HUES48 (cell line): ENCODE data around the gene AHR.

Experiments
- H3K27ac ChIP-seq: one replicate; pipeline ENCODE4 v1.7.0; 2013; ENCODE audit warnings: low read depth, low read length, inconsistent platforms
- H3K27me3 ChIP-seq: 2 replicates; pipeline ENCODE4 v1.6.1; 2013; ENCODE audit warnings: mild to moderate bottlenecking, low read length; ENCODE audit not compliant: control insufficient read depth, insufficient read depth
- H3K36me3 ChIP-seq: 2 replicates; pipeline ENCODE4 v1.6.1; 2013; ENCODE audit warnings: low read length; ENCODE audit not compliant: control insufficient read depth, insufficient read depth
- H3K4me1 ChIP-seq: 2 replicates; pipeline ENCODE4 v1.6.1; 2013; ENCODE audit warnings: mild to moderate bottlenecking, low read length; ENCODE audit not compliant: control insufficient read depth, insufficient read depth
- H3K4me3 ChIP-seq: 2 replicates; pipeline ENCODE4 v1.5.1; 2013; ENCODE audit warnings: mild to moderate bottlenecking, low read depth, low read length
- H3K9ac ChIP-seq: 2 replicates; pipeline ENCODE4 v1.6.1; 2013; ENCODE audit warnings: mild to moderate bottlenecking, low read depth, low read length, moderate library complexity
- H3K9me3 ChIP-seq: 2 replicates; pipeline ENCODE4 v1.6.1; 2013; ENCODE audit warnings: low read length; ENCODE audit not compliant: control insufficient read depth, insufficient read depth

AHR gene

DNA sequence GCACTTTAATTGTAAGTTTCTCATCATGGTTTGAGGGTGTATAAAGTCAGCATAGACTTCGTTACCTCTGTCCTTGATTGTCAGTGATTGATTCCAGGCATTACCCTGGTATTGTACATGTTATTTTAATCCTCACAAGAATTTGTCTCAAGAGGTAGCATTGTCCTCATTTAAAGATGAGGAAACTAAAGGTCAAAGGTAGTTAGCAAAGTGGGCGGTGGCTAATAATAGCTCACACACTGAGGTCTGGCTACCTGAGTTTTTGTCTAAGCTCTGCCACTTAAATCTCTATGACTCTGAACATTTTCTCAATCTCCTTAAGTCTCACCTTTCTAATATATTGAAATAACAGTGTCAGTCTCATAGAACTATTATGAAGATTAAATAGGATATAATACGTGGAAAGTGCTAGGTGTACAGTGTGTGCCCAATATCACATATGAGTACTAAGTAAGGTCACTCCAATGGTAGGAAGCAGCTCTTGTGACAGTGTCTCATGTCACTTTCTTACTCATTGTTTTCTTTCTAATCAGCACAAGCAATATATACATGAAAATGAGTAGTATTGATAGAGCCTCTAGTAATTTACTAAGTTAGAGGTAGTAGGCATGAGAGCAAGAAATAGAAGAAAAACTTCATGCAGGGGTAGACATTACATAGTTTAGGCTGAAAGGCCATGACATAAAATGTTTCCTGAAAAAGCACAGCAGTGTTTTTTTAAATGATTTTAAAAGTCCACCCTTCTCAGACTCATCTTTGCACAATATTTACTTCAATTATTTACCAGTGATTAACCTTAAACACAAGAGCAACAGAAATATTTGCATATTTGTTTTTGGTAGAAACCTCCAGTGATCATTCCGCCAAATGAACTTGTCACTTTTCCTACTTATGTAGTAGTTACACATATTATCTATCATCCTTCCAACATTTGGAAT, 21.0 kb downstream of the AHR start:
- Histone ChIP-seq H3K27me3 (no peaks in the 10 kb centered on the region), H3K4me1 (peaks cover 16% of the 10 kb centered on the region), H3K4me3 (no peak overlapping the region), H3K9me3 (no peaks in the 10 kb centered on the region), H3K36me3 (peaks cover 5% of the 10 kb centered on the region), H3K9ac (no peak overlapping the region), H3K27ac (no peak overlapping the region)

DNA sequence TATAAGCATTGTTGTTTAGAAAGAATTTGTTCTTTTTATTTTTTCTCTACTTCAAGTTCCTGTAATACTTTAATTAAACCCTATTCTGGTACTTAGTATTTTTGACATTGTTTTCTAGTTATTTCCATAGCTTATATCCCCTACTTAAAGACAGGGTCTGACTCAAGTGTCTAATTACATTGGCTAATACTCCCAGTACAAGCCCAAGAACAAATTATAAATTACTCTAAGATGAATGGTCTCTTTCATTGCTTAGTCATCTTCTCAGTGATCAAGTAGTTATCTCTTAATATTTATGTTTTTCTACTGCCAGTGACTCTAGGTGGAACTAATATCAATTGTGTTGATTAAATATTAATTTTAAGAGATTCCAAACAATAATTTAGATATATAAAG, 21.6 kb downstream of the AHR start:
- Histone ChIP-seq H3K27me3 (no peaks in the 10 kb centered on the region), H3K9ac (no peak overlapping the region), H3K4me3 (no peak overlapping the region), H3K4me1 (peaks cover 10% of the 10 kb centered on the region; the same call in 1 of the 2 replicates), H3K27ac (no peak overlapping the region), H3K9me3 (no peaks in the 10 kb centered on the region), H3K36me3 (peaks cover 5% of the 10 kb centered on the region)

DNA sequence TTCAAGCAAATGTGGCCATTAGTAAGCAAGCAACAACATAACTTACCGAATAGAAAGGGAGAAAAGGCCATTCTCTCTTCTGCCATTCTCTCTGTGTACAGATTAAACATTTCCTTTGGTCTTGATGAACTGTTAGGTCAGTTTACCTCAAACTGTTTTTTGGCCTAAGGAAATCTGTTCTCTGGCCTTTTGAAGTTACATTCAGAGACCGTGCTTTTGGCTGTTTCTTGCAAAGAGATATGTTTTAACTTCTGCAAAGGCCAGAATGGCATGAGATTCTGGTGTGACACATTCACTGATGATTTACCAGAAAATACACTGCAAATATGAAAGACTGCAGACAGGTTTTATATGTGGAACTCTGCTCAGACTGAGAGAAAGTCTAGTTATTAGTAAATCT, 22.2 kb downstream of the AHR start:
- Histone ChIP-seq H3K36me3 (peaks cover 9% of the 10 kb centered on the region), H3K9ac (no peak overlapping the region), H3K27me3 (no peaks in the 10 kb centered on the region), H3K4me1 (0 out of 2 replicates have a peak, but pooled peaks cover 6% of the 10 kb centered on the region), H3K27ac (no peak overlapping the region), H3K4me3 (no peak overlapping the region), H3K9me3 (no peaks in the 10 kb centered on the region)

DNA sequence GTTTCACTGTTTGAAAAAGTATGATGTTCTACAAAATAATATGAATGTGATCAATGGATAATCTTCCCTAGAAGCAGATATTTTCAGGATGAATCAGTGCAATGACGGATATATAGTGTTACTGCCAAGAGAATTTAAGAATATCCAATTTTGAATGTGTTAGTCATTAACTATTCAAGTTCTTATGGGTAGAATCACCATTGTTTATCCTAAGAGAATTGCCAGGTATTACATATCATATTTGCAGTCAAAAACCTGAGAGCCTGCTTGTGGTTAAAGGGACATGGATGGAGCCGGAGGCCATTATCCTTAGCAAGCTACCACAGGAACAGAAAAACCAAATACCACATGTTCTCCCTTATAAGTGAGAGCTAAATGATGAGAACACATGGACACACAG, 26.9 kb downstream of the AHR start:
- H3K36me3 ChIP-seq = peaks cover 16% of the 10 kb centered on the region
- H3K9me3 ChIP-seq = no peaks in the 10 kb centered on the region
- no peak overlapping the region for H3K4me3 ChIP-seq
- no peak overlapping the region for H3K27ac ChIP-seq
- H3K4me1 ChIP-seq = no peaks in the 10 kb centered on the region
- H3K9ac ChIP-seq = no peak overlapping the region
- no peaks in the 10 kb centered on the region for H3K27me3 ChIP-seq

DNA sequence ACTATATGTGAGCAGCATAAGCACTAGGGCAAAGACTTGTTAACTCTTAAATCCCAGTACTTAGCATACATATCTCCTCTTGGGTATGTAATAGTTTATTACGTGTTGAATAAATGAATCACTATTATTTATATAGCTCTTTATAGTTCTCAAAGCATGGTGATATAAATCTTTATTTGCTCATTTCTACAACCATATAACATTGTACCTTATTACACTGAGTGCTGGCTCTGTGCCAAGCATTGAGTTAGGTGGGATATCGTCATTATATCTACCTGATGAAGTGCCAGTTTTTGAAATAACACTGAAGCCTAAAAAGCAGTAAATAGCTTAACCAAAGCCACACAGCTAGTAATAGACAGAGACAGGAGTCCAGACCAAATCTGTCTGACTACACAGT, 27.9 kb downstream of the AHR start:
- Histone ChIP-seq H3K4me3 (no peak overlapping the region), H3K9ac (no peak overlapping the region), H3K27me3 (no peaks in the 10 kb centered on the region), H3K9me3 (no peaks in the 10 kb centered on the region), H3K4me1 (no peaks in the 10 kb centered on the region), H3K36me3 (peaks cover 24% of the 10 kb centered on the region), H3K27ac (no peak overlapping the region)

DNA sequence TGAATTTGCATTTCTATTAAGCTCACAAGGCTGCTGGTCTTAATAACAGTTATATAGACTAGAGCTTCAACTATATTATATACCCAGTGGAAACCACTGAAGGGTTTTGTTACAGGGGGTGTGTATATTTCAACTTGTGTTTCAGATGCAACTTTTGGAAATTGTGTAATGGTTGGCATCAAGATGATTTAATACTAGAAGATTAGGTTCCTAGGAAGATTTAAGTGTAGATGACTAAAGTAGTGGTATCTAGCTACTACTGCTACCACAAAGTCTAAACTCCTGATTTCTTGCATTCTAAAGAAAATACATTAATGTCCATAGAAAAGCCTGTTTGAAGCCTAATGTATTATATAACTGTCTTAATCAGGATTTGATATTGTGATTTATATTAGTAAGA, 30.2 kb downstream of the AHR start:
- Histone ChIP-seq H3K9me3 (no peaks in the 10 kb centered on the region), H3K9ac (no peak overlapping the region), H3K4me1 (no peaks in the 10 kb centered on the region), H3K27me3 (no peaks in the 10 kb centered on the region), H3K36me3 (peaks cover 32% of the 10 kb centered on the region), H3K4me3 (no peak overlapping the region), H3K27ac (no peak overlapping the region)

DNA sequence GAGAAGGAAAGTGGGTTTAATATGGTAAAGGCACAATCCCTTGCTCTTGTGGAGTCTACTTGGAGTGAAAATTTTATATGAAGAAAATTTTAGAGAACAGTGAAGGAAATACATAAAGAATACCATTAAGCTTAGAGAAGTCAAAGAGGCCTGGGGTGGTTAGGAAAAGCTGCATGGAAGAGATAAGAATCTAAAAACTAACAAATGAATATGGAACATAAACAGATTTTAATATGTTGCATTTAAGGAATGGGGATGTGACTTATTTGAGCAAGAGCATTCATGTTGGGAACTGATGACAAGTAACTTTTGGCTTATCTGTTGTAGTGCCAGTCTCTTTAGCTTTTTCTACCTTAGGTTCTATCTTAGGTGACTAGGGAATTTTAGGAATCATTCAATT, 31.0 kb downstream of the AHR start:
- H3K27me3 ChIP-seq = no peaks in the 10 kb centered on the region
- H3K27ac ChIP-seq = no peak overlapping the region
- H3K9ac ChIP-seq = no peak overlapping the region
- H3K36me3 ChIP-seq = peaks cover 40% of the 10 kb centered on the region
- no peak overlapping the region for H3K4me3 ChIP-seq
- H3K4me1 ChIP-seq = no peaks in the 10 kb centered on the region
- H3K9me3 ChIP-seq = no peaks in the 10 kb centered on the region

DNA sequence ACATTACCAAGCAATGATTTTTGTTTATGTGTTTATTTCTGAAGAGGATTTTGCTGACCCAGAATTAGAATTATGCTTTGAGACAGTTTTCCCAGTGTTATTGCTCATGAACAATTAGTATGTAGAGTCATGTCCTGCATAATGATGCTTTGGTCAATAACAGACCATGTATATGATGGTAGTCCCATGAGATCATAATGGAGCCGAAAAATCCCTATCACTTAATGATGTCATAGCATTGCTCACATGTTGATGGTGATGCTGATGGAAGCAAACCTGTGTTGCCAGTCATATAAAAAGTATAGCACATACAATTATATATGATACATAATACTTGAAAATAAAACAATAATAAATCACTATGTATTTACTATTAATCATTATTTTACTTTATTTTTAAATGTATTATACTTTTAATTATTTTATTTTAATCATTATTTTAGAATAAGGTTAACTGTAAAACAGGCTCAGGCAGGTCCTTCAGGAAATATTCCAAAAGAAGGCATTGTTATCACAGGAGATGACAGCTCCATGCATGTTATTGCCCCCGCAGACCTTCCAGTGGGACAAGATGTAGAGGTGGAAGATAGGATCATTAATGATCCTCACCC, 33.5 kb downstream of the AHR start:
- Histone ChIP-seq H3K36me3 (peaks cover 51% of the 10 kb centered on the region), H3K9me3 (no peaks in the 10 kb centered on the region), H3K4me3 (no peak overlapping the region), H3K4me1 (no peaks in the 10 kb centered on the region), H3K27me3 (no peaks in the 10 kb centered on the region), H3K9ac (no peak overlapping the region), H3K27ac (no peak overlapping the region)

DNA sequence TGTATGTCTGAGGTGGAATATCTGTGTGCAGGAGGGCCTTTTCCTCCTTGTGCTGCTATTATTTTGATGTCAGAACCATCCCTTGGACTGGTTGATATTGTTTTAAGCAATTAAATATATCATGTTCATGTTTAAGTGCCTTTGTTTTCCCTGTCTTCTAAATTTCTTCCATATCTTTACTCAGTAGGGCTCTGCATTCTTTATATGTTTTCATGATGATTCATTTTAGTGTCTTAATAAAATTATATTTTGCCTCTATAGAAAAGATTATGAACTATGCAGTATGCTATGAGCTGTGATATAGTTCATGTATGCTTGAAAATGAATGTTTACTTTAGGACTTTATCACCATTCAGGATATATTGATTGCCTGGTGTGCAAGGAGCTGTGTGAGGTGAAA, 34.8 kb downstream of the AHR start:
- H3K4me1 ChIP-seq = no peaks in the 10 kb centered on the region
- no peak overlapping the region for H3K27ac ChIP-seq
- no peak overlapping the region for H3K9ac ChIP-seq
- peaks cover 51% of the 10 kb centered on the region for H3K36me3 ChIP-seq
- no peak overlapping the region for H3K4me3 ChIP-seq
- H3K9me3 ChIP-seq = no peaks in the 10 kb centered on the region
- no peaks in the 10 kb centered on the region for H3K27me3 ChIP-seq

DNA sequence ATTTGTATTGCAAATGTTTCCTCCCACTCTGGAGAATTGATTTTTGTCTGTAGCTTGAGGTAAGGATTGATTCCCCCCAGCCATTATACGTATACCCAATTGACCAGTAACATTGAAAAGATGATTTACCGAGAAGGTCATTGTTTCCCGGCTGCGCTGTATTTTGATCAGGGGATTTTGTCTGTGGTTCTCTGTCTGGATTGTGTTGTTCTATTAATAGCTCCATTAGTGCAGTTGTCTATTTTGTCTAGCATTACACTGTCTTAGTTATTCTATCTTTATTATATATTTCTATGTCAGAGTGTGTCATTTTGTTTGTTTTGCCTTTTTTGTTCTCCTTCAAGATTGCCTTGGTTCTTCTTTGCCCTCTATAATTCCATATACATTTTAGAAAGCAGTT, 37.7 kb downstream of the AHR start:
- Histone ChIP-seq H3K4me3 (no peak overlapping the region), H3K9ac (no peak overlapping the region), H3K27me3 (no peaks in the 10 kb centered on the region), H3K9me3 (no peaks in the 10 kb centered on the region), H3K4me1 (peaks cover 13% of the 10 kb centered on the region), H3K36me3 (peaks cover 51% of the 10 kb centered on the region), H3K27ac (no peak overlapping the region)

DNA sequence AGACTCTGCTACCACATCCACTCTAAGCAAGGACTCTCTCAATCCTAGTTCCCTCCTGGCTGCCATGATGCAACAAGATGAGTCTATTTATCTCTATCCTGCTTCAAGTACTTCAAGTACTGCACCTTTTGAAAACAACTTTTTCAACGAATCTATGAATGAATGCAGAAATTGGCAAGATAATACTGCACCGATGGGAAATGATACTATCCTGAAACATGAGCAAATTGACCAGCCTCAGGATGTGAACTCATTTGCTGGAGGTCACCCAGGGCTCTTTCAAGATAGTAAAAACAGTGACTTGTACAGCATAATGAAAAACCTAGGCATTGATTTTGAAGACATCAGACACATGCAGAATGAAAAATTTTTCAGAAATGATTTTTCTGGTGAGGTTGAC, 40.7 kb downstream of the AHR start:
- Histone ChIP-seq H3K36me3 (peaks cover 42% of the 10 kb centered on the region), H3K27ac (no peak overlapping the region), H3K27me3 (no peaks in the 10 kb centered on the region), H3K9me3 (no peaks in the 10 kb centered on the region), H3K9ac (no peak overlapping the region), H3K4me3 (no peak overlapping the region), H3K4me1 (peaks cover 21% of the 10 kb centered on the region)
